Esophagus (tissue), 2 donors: ENCODE data around the gene IER3. TPM values are rescaled to one million over a fixed set of nuclear protein-coding genes. Genes with fewer than 3 reads are reported as not detected.

Source experiments
- H3K27ac ChIP-seq, 2 donors: one replicate each; pipeline ENCODE4 v1.5.1; 2013; ENCODE audit warnings: low read depth in 2 of 2, mild to moderate bottlenecking in 2 of 2, inconsistent platforms in 1 of 2, low read length in 1 of 2, moderate library complexity in 1 of 2
- H3K27me3 ChIP-seq, 2 donors: one replicate each; pipeline ENCODE4 v1.6.1; 2013; ENCODE audit warnings: low read length in 2 of 2, control low read depth in 1 of 2, mild to moderate bottlenecking in 1 of 2; ENCODE audit not compliant: insufficient read depth in 2 of 2, control insufficient read depth in 1 of 2
- H3K36me3 ChIP-seq, 2 donors: one replicate each; pipeline ENCODE4 v1.6.1; 2013; ENCODE audit warnings: low read length in 1 of 2; ENCODE audit not compliant: control insufficient read depth in 2 of 2, insufficient read depth in 2 of 2
- H3K4me1 ChIP-seq, 2 donors: one replicate each; pipeline ENCODE4 v1.6.1; 2013; ENCODE audit warnings: low read length in 1 of 2; ENCODE audit not compliant: control insufficient read depth in 2 of 2, insufficient read depth in 2 of 2
- H3K4me3 ChIP-seq, 2 donors: one replicate each; pipeline ENCODE4 v1.5.1; 2013; ENCODE audit warnings: low read length in 2 of 2, mild to moderate bottlenecking in 2 of 2, low read depth in 1 of 2, moderate library complexity in 1 of 2
- H3K9me3 ChIP-seq, 2 donors: one replicate each; pipeline ENCODE4 v1.6.1; 2013; ENCODE audit warnings: mild to moderate bottlenecking in 2 of 2, low read depth in 1 of 2, low read length in 1 of 2, moderate library complexity in 1 of 2; ENCODE audit not compliant: control insufficient read depth in 2 of 2, insufficient read depth in 1 of 2
- whole genome bisulfite sequencing, 2 donors: extraction: QIAGEN DNeasy Blood & Tissue Kit; methylation state at CpG; one replicate each; pipeline ENCODE4 v1.1.7; 2013; 5-methylcytosine and 5-hydroxymethylcytosine counted together
- polyA plus RNA-seq, 2 donors: library from polyadenylated mRNA; stranded (reverse); fragments of 200-250 nt; gene quantifications; one replicate each; pipeline ENCODE4 v1.2.3, GENCODE V29; 2013
- donor health status: healthy with polysubstance abuse.
- donor health status: Bipolar disorder and iron deficiency.

Gene IER3
- polyA plus RNA-seq, 2 donors = 178 to 187 TPM

DNA sequence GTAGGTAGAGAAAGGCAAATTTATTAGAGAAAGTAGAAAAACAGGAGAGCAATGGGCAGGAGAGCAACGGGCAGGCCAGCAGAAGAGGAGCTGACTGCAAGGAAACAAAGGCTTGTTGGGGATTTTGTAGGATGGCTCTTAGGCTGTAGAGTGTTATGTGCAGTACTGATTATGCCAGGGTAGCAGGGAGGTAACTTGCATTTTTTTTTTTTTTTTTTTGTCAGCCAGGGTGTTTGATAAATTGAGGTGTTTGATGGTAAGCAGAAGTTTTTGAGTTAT lies 36.2 kb upstream of the IER3 start:
- no peaks in the 10 kb centered on the region for H3K27me3 ChIP-seq
- H3K4me3 ChIP-seq = no peak overlapping the region
- H3K36me3 ChIP-seq = no peaks in the 10 kb centered on the region
- WGBS, 2 donors = 93% methylated on average over 1 of the region's 1 CpG
- H3K4me1 ChIP-seq = peaks cover 4 to 7% of the 10 kb centered on the region in 2 donors
- no peaks in the 10 kb centered on the region for H3K9me3 ChIP-seq
- no peak overlapping the region for H3K27ac ChIP-seq

- H3K9me3 ChIP-seq = no peaks in the 10 kb centered on the region
- H3K27me3 ChIP-seq = no peaks in the 10 kb centered on the region
- WGBS, 2 donors = 90% methylated on average over 10 of the region's 10 CpGs
- no peak overlapping the region for H3K4me3 ChIP-seq
- peak overlapping the region; percentile 37 to 48 for H3K27ac ChIP-seq
- H3K4me1 ChIP-seq = peaks cover 4 to 7% of the 10 kb centered on the region in 2 donors
- H3K36me3 ChIP-seq = no peaks in the 10 kb centered on the region
Observed at GRCh38 chr6:30779850-30780641, 35.7 kb upstream of the IER3 start.

GRCh38 chr6:30778001-30778635 lies 33.8 kb upstream of the IER3 start:
- no peak overlapping the region for H3K4me3 ChIP-seq
- no peaks in the 10 kb centered on the region for H3K9me3 ChIP-seq
- no peak overlapping the region for H3K27ac ChIP-seq
- no peaks in the 10 kb centered on the region for H3K27me3 ChIP-seq
- H3K36me3 ChIP-seq = no peaks in the 10 kb centered on the region
- 78 to 81% methylated on average over 3 of the region's 3 CpGs for WGBS, 2 donors
- peaks cover 4 to 7% of the 10 kb centered on the region in 2 donors for H3K4me1 ChIP-seq

GRCh38 chr6:30777155-30777485 lies 32.8 kb upstream of the IER3 start:
- Histone ChIP-seq H3K4me3 (no peak overlapping the region), H3K27me3 (no peaks in the 10 kb centered on the region), H3K4me1 (peaks cover 4 to 7% of the 10 kb centered on the region in 2 donors), H3K36me3 (no peaks in the 10 kb centered on the region), H3K27ac (no peak overlapping the region), H3K9me3 (no peaks in the 10 kb centered on the region)
- 93 to 95% methylated on average over 3 of the region's 3 CpGs for WGBS, 2 donors

DNA sequence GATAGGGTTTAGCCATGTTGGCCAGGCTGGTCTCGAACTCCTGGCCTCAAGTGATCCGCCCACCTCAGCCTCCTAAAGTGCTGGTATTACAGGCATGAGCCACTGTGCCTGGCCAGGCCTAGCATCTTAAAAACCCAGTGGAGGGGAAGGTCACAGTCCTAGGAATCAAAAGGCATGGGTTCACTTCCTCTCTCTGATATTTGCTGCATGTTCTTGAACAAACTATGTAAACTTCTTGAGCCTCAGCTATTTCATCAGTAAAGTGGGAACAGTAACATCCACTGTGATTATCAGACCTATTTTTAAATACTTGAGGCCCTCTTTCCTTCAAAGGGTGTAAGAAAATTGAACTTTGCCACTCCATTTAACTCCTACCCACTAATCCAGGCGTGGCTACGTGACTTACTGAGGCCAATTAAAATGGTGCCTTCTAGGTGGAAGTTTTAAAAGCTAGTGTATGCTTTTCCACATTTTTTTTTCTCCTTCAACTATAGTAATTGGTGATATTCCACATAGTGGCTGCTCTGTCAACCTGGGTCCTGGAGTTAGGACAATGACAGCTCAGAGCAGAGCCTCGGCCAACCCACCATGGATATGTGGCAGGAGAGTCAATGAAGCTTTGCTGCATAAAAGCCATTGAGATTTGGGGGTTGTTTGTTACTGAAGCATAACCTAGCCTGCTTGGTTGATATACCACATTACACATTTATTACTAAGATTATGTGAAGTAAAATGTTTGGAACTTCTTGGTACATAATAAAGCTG lies 32.2 kb upstream of the IER3 start:
- Histone ChIP-seq H3K36me3 (no peaks in the 10 kb centered on the region), H3K4me3 (no peak overlapping the region), H3K9me3 (no peaks in the 10 kb centered on the region), H3K27me3 (no peaks in the 10 kb centered on the region), H3K4me1 (peaks cover 4% of the 10 kb centered on the region in 2 donors), H3K27ac (no peak overlapping the region)
- WGBS, 2 donors = 84 to 92% methylated on average over 5 of the region's 5 CpGs

- 90 to 91% methylated on average over 2 of the region's 2 CpGs for WGBS, 2 donors
- no peak overlapping the region for H3K4me3 ChIP-seq
- no peaks in the 10 kb centered on the region for H3K36me3 ChIP-seq
- peaks cover 3 to 4% of the 10 kb centered on the region in 2 donors for H3K4me1 ChIP-seq
- no peaks in the 10 kb centered on the region for H3K9me3 ChIP-seq
- H3K27ac ChIP-seq = no peak overlapping the region
- H3K27me3 ChIP-seq = no peaks in the 10 kb centered on the region
Observed at GRCh38 chr6:30775104-30775503, 30.8 kb upstream of the IER3 start.

DNA sequence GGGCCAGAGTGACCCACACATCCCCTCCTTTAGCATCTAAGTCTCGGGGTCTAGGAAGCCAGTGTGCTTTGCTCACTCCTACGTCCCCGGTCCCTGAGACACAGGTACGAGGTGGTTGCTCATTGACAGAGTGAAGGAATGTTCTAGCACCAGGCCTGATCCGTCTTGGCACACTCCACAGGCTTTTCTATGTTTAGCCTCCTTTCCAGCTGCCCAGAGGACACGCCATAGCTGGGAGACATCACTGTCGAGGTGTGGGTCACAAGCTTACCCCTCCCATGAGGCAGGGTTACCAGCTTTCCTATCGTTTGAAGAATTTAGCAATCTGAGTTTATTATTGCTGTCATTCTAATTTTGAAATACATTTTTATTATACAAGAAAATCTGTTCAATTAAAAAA lies 30.4 kb upstream of the IER3 start:
- Histone ChIP-seq H3K4me1 (peaks cover 0 to 3% of the 10 kb centered on the region in 2 donors), H3K4me3 (no peak overlapping the region), H3K9me3 (no peaks in the 10 kb centered on the region), H3K36me3 (no peaks in the 10 kb centered on the region), H3K27ac (no peak overlapping the region), H3K27me3 (no peaks in the 10 kb centered on the region)
- WGBS, 2 donors = 77 to 81% methylated on average over 8 of the region's 8 CpGs

GRCh38 chr6:30770592-30770991 lies 26.2 kb upstream of the IER3 start:
- 89 to 91% methylated on average over 3 of the region's 3 CpGs for WGBS, 2 donors
- Histone ChIP-seq H3K36me3 (no peaks in the 10 kb centered on the region), H3K4me1 (peaks cover 4 to 9% of the 10 kb centered on the region in 2 donors), H3K27ac (no peak overlapping the region), H3K9me3 (no peaks in the 10 kb centered on the region), H3K4me3 (no peak overlapping the region), H3K27me3 (no peaks in the 10 kb centered on the region)

GRCh38 chr6:30769853-30770524 lies 25.6 kb upstream of the IER3 start:
- 50 to 63% methylated on average over 5 of the region's 5 CpGs for WGBS, 2 donors
- H3K9me3 ChIP-seq = no peaks in the 10 kb centered on the region
- H3K27ac ChIP-seq = peak overlapping the region; percentile 37 to 39
- H3K36me3 ChIP-seq = no peaks in the 10 kb centered on the region
- H3K4me1 ChIP-seq = peaks cover 4 to 9% of the 10 kb centered on the region in 2 donors
- no peaks in the 10 kb centered on the region for H3K27me3 ChIP-seq
- H3K4me3 ChIP-seq = no peak overlapping the region
